ENCODE measurements around the gene CAT. TPM values are rescaled to one million over a fixed set of nuclear protein-coding genes. Genes with fewer than 3 reads are reported as not detected.
"Not testable (repeated sequence)": the region's sequence is repeated elsewhere in the genome, so short reads cannot be mapped to it uniquely, and the experiment has no call there.

Gene CAT
- total RNA-seq, 1 donor from 2014 or later = 73.6 TPM

- Histone ChIP-seq H3K9ac (ENCODE audit: low read depth in 1 of 3, low read length in 3 of 3) (no peak overlapping the region), H3K27me3 (ENCODE audit: control insufficient read depth in 3 of 3, insufficient read depth in 3 of 3, low read length in 3 of 3) (no peaks in the 10 kb centered on the region), H3K4me3 (ENCODE audit: low read length in 3 of 3) (no peak overlapping the region), H3K27ac (ENCODE audit: low read depth, low read length) (no peak overlapping the region), H3K4me1 (ENCODE audit: control insufficient read depth in 3 of 3, insufficient read depth in 3 of 3, low read length in 3 of 3) (no peaks in the 10 kb centered on the region), H3K36me3 (ENCODE audit: control insufficient read depth in 3 of 3, insufficient read depth in 3 of 3, low read length in 3 of 3) (no peaks in the 10 kb centered on the region), H3K9me3 (ENCODE audit: control insufficient read depth in 3 of 3, low read length in 3 of 3) (no peaks in the 10 kb centered on the region)
These were observed 15.4 kb upstream of the CAT start for GRCh38 chr11:34423300-34423699.

DNA sequence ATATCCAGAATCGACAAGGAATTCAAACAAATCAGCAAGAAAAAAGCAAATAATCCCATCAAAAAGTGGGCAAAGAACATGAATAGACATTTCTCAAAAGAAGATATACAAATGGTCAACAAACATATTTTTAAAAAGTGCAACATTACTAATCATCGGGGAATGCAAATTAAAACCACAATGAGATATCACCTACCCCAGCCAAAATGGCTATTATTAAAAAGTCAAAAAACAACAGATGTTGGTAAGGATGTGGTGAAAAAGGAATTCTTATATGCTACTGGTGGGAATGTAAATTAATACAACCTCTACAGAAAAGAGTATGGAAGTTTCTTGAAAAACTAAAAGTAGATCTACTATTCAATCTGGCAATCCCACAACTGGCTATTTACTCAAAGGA lies 13.9 kb upstream of the CAT start:
- not testable (repeated sequence) for H3K27me3 ChIP-seq (ENCODE audit: control insufficient read depth in 3 of 3, insufficient read depth in 3 of 3, low read length in 3 of 3); H3K4me1 ChIP-seq (ENCODE audit: control insufficient read depth in 3 of 3, insufficient read depth in 3 of 3, low read length in 3 of 3); H3K9me3 ChIP-seq (ENCODE audit: control insufficient read depth in 3 of 3, low read length in 3 of 3)

DNA sequence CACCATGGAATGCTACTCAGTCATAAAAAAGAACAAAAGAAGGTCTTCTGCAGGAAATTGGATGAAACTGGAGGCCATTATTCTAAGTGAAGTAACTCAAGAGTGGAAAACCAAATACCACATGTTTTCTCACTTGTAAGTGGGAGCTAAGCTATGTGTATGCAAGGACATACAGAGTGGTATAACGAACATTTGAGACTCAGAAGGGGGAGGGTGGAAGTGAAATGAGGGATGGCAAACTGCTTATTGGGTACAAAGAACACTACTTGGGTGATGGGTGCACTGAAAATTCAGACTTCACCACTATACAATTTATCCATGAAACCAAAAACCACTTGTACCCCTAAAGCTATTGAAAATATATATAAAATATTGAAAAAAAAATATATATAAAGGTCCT lies 13.4 kb upstream of the CAT start:
- Histone ChIP-seq H3K9ac (ENCODE audit: low read depth in 1 of 3, low read length in 3 of 3) (no peak overlapping the region), H3K27me3 (ENCODE audit: control insufficient read depth in 3 of 3, insufficient read depth in 3 of 3, low read length in 3 of 3) (no peaks in the 10 kb centered on the region), H3K36me3 (ENCODE audit: control insufficient read depth in 3 of 3, insufficient read depth in 3 of 3, low read length in 3 of 3) (no peaks in the 10 kb centered on the region), H3K9me3 (ENCODE audit: control insufficient read depth in 3 of 3, low read length in 3 of 3) (no peaks in the 10 kb centered on the region), H3K4me1 (ENCODE audit: control insufficient read depth in 3 of 3, insufficient read depth in 3 of 3, low read length in 3 of 3) (no peaks in the 10 kb centered on the region), H3K27ac (ENCODE audit: low read depth, low read length) (no peak overlapping the region), H3K4me3 (ENCODE audit: low read length in 3 of 3) (no peak overlapping the region)

More for the DNA sequence above, 13.9 kb upstream of the CAT start:
- H3K27ac ChIP-seq (ENCODE audit: low read depth, low read length); H3K9ac ChIP-seq (ENCODE audit: low read depth in 1 of 3, low read length in 3 of 3); H3K4me3 ChIP-seq (ENCODE audit: low read length in 3 of 3); H3K36me3 ChIP-seq (ENCODE audit: control insufficient read depth in 3 of 3, insufficient read depth in 3 of 3, low read length in 3 of 3): not testable (repeated sequence)

DNA sequence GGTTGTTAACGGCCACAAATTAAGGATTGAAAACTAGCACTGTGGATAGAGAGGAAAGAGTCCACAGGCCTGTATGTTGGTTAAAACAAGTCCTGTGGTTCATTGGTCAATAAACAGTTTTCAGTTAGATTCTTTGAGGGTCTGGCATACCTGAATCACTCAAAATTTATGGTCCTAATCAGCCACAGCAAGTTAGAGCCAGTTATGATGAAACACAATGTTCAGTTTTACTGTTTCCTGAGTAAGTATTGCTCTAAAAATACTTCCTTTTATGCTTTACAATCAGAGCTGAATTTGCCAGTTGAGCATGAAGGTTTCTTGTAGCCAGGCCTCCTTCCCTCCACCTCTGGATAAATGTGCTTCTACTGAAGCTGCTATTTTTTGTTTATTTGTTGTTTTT lies 12.9 kb upstream of the CAT start:
- H3K36me3 ChIP-seq (ENCODE audit: control insufficient read depth in 3 of 3, insufficient read depth in 3 of 3, low read length in 3 of 3) = no peaks in the 10 kb centered on the region
- no peaks in the 10 kb centered on the region for H3K9me3 ChIP-seq (ENCODE audit: control insufficient read depth in 3 of 3, low read length in 3 of 3)
- H3K9ac ChIP-seq (ENCODE audit: low read depth in 1 of 3, low read length in 3 of 3) = no peak overlapping the region
- no peak overlapping the region for H3K27ac ChIP-seq (ENCODE audit: low read depth, low read length)
- H3K4me3 ChIP-seq (ENCODE audit: low read length in 3 of 3) = no peak overlapping the region
- H3K4me1 ChIP-seq (ENCODE audit: control insufficient read depth in 3 of 3, insufficient read depth in 3 of 3, low read length in 3 of 3) = no peaks in the 10 kb centered on the region
- no peaks in the 10 kb centered on the region for H3K27me3 ChIP-seq (ENCODE audit: control insufficient read depth in 3 of 3, insufficient read depth in 3 of 3, low read length in 3 of 3)

DNA sequence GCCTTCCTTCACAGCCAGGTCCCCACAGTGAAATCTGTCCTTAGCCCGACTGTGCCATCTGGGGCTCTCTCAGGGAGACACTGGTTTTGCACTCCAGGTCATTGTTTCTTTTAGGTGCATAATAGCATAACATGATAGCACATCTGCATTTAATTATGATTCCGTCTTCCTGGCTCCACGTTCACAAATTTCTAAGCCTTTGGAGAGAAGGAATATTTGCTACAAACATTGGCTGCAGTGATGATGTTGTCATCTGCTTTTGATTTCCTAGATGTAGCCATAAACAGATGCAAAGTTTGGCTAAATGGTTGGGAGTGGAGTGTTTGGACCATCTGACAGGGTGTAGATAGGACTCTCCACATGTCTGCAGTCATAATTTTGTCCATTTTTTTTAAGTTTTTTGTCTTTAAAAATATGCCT lies 12.0 kb upstream of the CAT start:
- H3K27me3 ChIP-seq (ENCODE audit: control insufficient read depth in 3 of 3, insufficient read depth in 3 of 3, low read length in 3 of 3) = no peaks in the 10 kb centered on the region
- H3K9me3 ChIP-seq (ENCODE audit: control insufficient read depth in 3 of 3, low read length in 3 of 3) = no peaks in the 10 kb centered on the region
- no peak overlapping the region for H3K4me3 ChIP-seq (ENCODE audit: low read length in 3 of 3)
- H3K36me3 ChIP-seq (ENCODE audit: control insufficient read depth in 3 of 3, insufficient read depth in 3 of 3, low read length in 3 of 3) = no peaks in the 10 kb centered on the region
- no peak overlapping the region for H3K9ac ChIP-seq (ENCODE audit: low read depth in 1 of 3, low read length in 3 of 3)
- no peak overlapping the region for H3K27ac ChIP-seq (ENCODE audit: low read depth, low read length)
- no peaks in the 10 kb centered on the region for H3K4me1 ChIP-seq (ENCODE audit: control insufficient read depth in 3 of 3, insufficient read depth in 3 of 3, low read length in 3 of 3)

DNA sequence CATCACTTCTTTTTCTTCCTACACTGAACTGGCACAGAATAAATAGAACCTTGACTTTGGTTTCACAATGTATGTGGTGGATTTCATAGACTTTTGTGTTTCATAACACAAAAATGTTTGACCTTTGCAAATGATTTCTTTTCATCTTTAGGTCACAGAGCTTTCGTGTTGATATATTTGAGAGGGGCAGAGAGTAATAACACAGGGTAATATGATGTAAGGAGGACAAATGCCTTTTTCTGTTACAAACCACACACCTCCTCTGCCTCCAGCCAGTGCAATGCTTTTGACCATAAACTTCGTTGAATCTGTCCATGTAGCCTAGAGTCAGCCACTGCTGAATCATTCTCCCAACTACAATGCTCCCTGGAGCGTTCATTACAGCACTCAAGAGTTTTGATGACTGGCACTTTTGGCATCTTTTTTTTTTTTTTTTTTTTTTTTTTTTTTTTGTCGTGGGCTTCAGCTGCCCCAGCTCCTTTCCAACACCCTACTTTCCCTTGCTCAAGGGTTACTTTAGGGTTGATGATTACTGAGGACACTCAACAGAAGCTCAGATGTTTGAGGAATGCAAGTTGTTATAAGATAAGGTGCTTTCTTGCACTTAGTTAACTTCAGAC lies 11.4 kb upstream of the CAT start:
- H3K9ac ChIP-seq (ENCODE audit: low read depth in 1 of 3, low read length in 3 of 3) = no peak overlapping the region
- H3K9me3 ChIP-seq (ENCODE audit: control insufficient read depth in 3 of 3, low read length in 3 of 3) = no peaks in the 10 kb centered on the region
- no peaks in the 10 kb centered on the region for H3K4me1 ChIP-seq (ENCODE audit: control insufficient read depth in 3 of 3, insufficient read depth in 3 of 3, low read length in 3 of 3)
- H3K27me3 ChIP-seq (ENCODE audit: control insufficient read depth in 3 of 3, insufficient read depth in 3 of 3, low read length in 3 of 3) = no peaks in the 10 kb centered on the region
- no peak overlapping the region for H3K27ac ChIP-seq (ENCODE audit: low read depth, low read length)
- no peak overlapping the region for H3K4me3 ChIP-seq (ENCODE audit: low read length in 3 of 3)
- H3K36me3 ChIP-seq (ENCODE audit: control insufficient read depth in 3 of 3, insufficient read depth in 3 of 3, low read length in 3 of 3) = no peaks in the 10 kb centered on the region

DNA sequence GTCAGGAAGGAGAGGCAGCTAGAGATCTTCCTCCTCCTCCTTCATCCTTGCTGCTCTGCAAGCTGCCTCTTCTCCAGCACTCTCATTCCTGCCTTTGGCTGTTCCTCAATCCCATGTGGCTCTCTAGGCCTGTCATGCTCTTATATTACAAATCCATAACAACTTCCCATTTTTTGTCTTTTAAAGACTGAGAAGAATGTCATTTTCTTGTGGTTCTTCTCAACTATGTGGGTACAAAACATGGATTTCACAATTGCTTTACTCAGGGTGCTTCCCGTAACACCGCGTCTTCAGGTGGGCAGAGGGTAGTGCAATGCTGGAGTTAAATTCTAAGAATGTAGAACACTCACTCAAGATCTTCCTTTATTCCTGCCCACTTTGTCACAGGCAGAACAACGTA lies 6.8 kb upstream of the CAT start:
- H3K27me3 ChIP-seq (ENCODE audit: control insufficient read depth in 3 of 3, insufficient read depth in 3 of 3, low read length in 3 of 3) = no peaks in the 10 kb centered on the region
- H3K9ac ChIP-seq (ENCODE audit: low read depth in 1 of 3, low read length in 3 of 3) = no peak overlapping the region
- no peaks in the 10 kb centered on the region for H3K36me3 ChIP-seq (ENCODE audit: control insufficient read depth in 3 of 3, insufficient read depth in 3 of 3, low read length in 3 of 3)
- no peaks in the 10 kb centered on the region for H3K9me3 ChIP-seq (ENCODE audit: control insufficient read depth in 3 of 3, low read length in 3 of 3)
- H3K4me1 ChIP-seq (ENCODE audit: control insufficient read depth in 3 of 3, insufficient read depth in 3 of 3, low read length in 3 of 3) = no peaks in the 10 kb centered on the region
- H3K4me3 ChIP-seq (ENCODE audit: low read length in 3 of 3) = no peak overlapping the region
- no peak overlapping the region for H3K27ac ChIP-seq (ENCODE audit: low read depth, low read length)

DNA sequence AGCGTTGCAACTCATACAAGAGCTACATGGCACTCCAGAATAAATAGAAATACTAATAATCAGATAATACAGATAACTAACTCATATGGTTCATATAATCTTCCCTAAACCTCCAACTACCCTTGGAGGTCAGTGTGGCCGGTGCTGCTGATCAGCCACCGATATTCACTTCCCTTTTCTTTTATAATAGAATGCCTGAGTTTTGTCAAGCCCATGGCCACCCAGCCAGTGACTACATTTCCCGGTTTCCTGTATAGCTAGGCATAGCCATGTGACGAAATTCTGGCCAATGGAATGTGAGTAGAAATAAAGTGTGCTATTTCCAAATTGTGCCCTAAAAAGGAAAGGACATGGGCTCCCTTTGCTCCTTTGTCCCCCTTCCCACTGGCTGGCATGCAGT lies 5.9 kb upstream of the CAT start:
- Histone ChIP-seq H3K36me3 (ENCODE audit: control insufficient read depth in 3 of 3, insufficient read depth in 3 of 3, low read length in 3 of 3) (no peaks in the 10 kb centered on the region), H3K4me3 (ENCODE audit: low read length in 3 of 3) (no peak overlapping the region), H3K27ac (ENCODE audit: low read depth, low read length) (no peak overlapping the region), H3K27me3 (ENCODE audit: control insufficient read depth in 3 of 3, insufficient read depth in 3 of 3, low read length in 3 of 3) (no peaks in the 10 kb centered on the region), H3K4me1 (ENCODE audit: control insufficient read depth in 3 of 3, insufficient read depth in 3 of 3, low read length in 3 of 3) (peaks cover 0 to under 1% (median 0%) of the 10 kb centered on the region in 3 donors), H3K9ac (ENCODE audit: low read depth in 1 of 3, low read length in 3 of 3) (no peak overlapping the region), H3K9me3 (ENCODE audit: control insufficient read depth in 3 of 3, low read length in 3 of 3) (no peaks in the 10 kb centered on the region)

DNA sequence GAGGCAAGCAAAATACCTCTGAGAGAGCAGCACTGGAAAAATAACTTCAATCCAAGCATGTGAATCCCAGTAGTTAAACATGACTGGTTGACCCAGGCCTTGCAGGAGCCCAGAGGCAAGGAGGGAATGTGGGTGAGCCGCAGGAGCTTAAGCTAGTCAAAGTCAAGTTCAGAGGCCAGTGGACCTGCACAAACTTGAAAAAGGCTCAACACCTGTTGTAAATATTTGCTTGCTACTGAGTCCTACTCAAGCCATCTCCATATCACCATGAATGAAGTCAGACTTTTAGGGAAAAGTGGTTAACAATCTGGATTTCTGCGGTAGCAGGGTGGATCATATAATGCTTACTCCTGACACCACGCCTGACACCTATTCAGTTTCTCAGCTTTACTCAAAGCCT lies 4.8 kb upstream of the CAT start:
- no peak overlapping the region for H3K4me3 ChIP-seq (ENCODE audit: low read length in 3 of 3)
- H3K9me3 ChIP-seq (ENCODE audit: control insufficient read depth in 3 of 3, low read length in 3 of 3) = no peaks in the 10 kb centered on the region
- no peak overlapping the region for H3K9ac ChIP-seq (ENCODE audit: low read depth in 1 of 3, low read length in 3 of 3)
- H3K27me3 ChIP-seq (ENCODE audit: control insufficient read depth in 3 of 3, insufficient read depth in 3 of 3, low read length in 3 of 3) = no peaks in the 10 kb centered on the region
- peaks cover 2 to 4% (median 3%) of the 10 kb centered on the region in 3 donors for H3K4me1 ChIP-seq (ENCODE audit: control insufficient read depth in 3 of 3, insufficient read depth in 3 of 3, low read length in 3 of 3)
- H3K27ac ChIP-seq (ENCODE audit: low read depth, low read length) = no peak overlapping the region
- H3K36me3 ChIP-seq (ENCODE audit: control insufficient read depth in 3 of 3, insufficient read depth in 3 of 3, low read length in 3 of 3) = no peaks in the 10 kb centered on the region

DNA sequence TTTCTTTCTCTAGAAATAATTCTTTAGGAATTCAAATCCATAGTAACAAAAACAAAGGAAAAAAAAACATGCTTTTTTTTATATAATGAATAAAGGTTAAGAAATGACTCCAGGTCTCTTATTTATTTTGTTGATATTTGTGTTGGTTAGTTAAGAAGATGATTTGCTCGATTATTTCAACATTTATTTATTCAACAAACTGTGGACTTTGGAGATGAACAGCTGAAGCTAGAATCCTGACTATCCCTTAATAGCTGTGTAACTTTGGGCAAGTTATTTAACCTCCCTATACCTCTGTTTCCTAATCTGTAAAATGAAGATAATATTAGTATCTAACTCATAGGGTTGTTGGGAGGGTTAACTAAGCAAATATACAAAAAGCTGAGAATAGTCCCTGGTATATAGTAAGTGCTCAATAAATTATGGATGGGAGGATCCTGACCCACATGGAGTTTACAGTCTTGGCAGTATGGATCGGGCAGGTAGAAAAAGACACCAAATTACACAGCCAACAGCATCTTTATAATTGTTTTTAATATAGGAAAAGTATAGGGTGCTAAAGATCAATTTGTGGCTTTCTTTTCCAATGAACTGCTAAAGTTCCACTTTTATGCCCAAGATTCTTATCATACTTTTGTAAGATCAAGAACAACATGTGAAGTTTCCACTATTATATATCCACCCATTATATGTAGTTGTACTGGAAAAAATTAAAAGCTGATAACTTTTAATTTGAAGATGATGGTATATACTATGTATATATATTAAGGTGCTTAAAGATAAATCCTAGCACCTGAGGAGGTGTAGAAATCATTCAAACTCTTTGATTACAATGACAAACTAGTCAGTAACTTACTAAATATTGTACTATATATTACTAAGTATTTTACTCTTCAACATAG lies 1.3 kb upstream of the CAT start:
- Histone ChIP-seq H3K4me3 (ENCODE audit: low read length in 3 of 3) (peak overlapping the region in 1 of 3 donors; percentile 97), H3K9ac (ENCODE audit: low read depth in 1 of 3, low read length in 3 of 3) (peak overlapping the region in 1 of 3 donors; percentile 81), H3K36me3 (ENCODE audit: control insufficient read depth in 3 of 3, insufficient read depth in 3 of 3, low read length in 3 of 3) (no peaks in the 10 kb centered on the region), H3K9me3 (ENCODE audit: control insufficient read depth in 3 of 3, low read length in 3 of 3) (no peaks in the 10 kb centered on the region), H3K27ac (ENCODE audit: low read depth, low read length) (no peak overlapping the region), H3K4me1 (ENCODE audit: control insufficient read depth in 3 of 3, insufficient read depth in 3 of 3, low read length in 3 of 3) (peaks cover 13 to 19% (median 17%) of the 10 kb centered on the region in 3 donors), H3K27me3 (ENCODE audit: control insufficient read depth in 3 of 3, insufficient read depth in 3 of 3, low read length in 3 of 3) (no peaks in the 10 kb centered on the region)

Data from skeletal muscle tissue (tissue), 4 donors.